Measurements from ENCODE around the gene MRM2. TPM values are rescaled to one million over a fixed set of nuclear protein-coding genes. Genes with fewer than 3 reads are reported as not detected.

MRM2 gene
- total RNA-seq, 1 donor, result 21.4 TPM

GRCh38 chr7:2254429-2255144, 12.6 kb upstream of the MRM2 start:
- H3K27me3 ChIP-seq (ENCODE audit: insufficient read depth, low read length), result no peaks in the 10 kb centered on the region
- no peak overlapping the region for H2AFZ ChIP-seq (ENCODE audit: low read length)
- H3K27ac ChIP-seq (ENCODE audit: low read depth, low read length), result no peak overlapping the region
- TF ChIP-seq CTCF (IDR thresholded peaks at IDR 0.05; ENCODE audit: extremely low read depth, low read depth, low read length), result no peak
- no peaks in the 10 kb centered on the region for H4K20me1 ChIP-seq (ENCODE audit: insufficient read depth, low read length)
- H3K36me3 ChIP-seq (ENCODE audit: insufficient read depth, low read length), result peaks cover 3% of the 10 kb centered on the region
- DNase-seq (ENCODE audit: insufficient read length, low spot score, missing footprints), result no peak
- H3K9me3 ChIP-seq (ENCODE audit: low read depth, low read length), result no peaks in the 10 kb centered on the region
- no peak overlapping the region for H3K4me2 ChIP-seq (ENCODE audit: insufficient read depth, low read length)
- no peak overlapping the region for H3K4me3 ChIP-seq (ENCODE audit: insufficient read depth, low read length)
- peaks cover 5% of the 10 kb centered on the region for H3K79me2 ChIP-seq (ENCODE audit: insufficient read depth, low read length)
- peaks cover 6% of the 10 kb centered on the region for H3K4me1 ChIP-seq (ENCODE audit: insufficient read depth, low read length)

GRCh38 chr7:2253525-2254244, 11.7 kb upstream of the MRM2 start:
- no peaks in the 10 kb centered on the region for H4K20me1 ChIP-seq (ENCODE audit: insufficient read depth, low read length)
- no peak overlapping the region for H3K4me3 ChIP-seq (ENCODE audit: insufficient read depth, low read length)
- no peaks in the 10 kb centered on the region for H3K27me3 ChIP-seq (ENCODE audit: insufficient read depth, low read length)
- H3K27ac ChIP-seq (ENCODE audit: low read depth, low read length), result no peak overlapping the region
- TF ChIP-seq CTCF (IDR thresholded peaks at IDR 0.05; ENCODE audit: extremely low read depth, low read depth, low read length), result no peak
- peaks cover 3% of the 10 kb centered on the region for H3K36me3 ChIP-seq (ENCODE audit: insufficient read depth, low read length)
- no peak overlapping the region for H2AFZ ChIP-seq (ENCODE audit: low read length)
- H3K9me3 ChIP-seq (ENCODE audit: low read depth, low read length), result no peaks in the 10 kb centered on the region
- no peak for DNase-seq (ENCODE audit: insufficient read length, low spot score, missing footprints)
- H3K4me2 ChIP-seq (ENCODE audit: insufficient read depth, low read length), result no peak overlapping the region
- peaks cover 3% of the 10 kb centered on the region for H3K79me2 ChIP-seq (ENCODE audit: insufficient read depth, low read length)
- H3K4me1 ChIP-seq (ENCODE audit: insufficient read depth, low read length), result peaks cover 14% of the 10 kb centered on the region

GRCh38 chr7:2253021-2253420, 11.0 kb upstream of the MRM2 start:
- Histone ChIP-seq H3K27me3 (ENCODE audit: insufficient read depth, low read length) (no peaks in the 10 kb centered on the region), H3K36me3 (ENCODE audit: insufficient read depth, low read length) (peaks cover 3% of the 10 kb centered on the region), H3K9me3 (ENCODE audit: low read depth, low read length) (no peaks in the 10 kb centered on the region), H3K4me3 (ENCODE audit: insufficient read depth, low read length) (no peak overlapping the region), H2AFZ (ENCODE audit: low read length) (no peak overlapping the region), H3K4me2 (ENCODE audit: insufficient read depth, low read length) (no peak overlapping the region), H3K27ac (ENCODE audit: low read depth, low read length) (no peak overlapping the region), H3K79me2 (ENCODE audit: insufficient read depth, low read length) (peaks cover 3% of the 10 kb centered on the region), H3K4me1 (ENCODE audit: insufficient read depth, low read length) (peaks cover 20% of the 10 kb centered on the region), H4K20me1 (ENCODE audit: insufficient read depth, low read length) (no peaks in the 10 kb centered on the region)
- no peak for DNase-seq (ENCODE audit: insufficient read length, low spot score, missing footprints)
- no peak for TF ChIP-seq CTCF (IDR thresholded peaks at IDR 0.05; ENCODE audit: extremely low read depth, low read depth, low read length)
